ENCODE data around the gene GULP1.

GULP1 gene

DNA sequence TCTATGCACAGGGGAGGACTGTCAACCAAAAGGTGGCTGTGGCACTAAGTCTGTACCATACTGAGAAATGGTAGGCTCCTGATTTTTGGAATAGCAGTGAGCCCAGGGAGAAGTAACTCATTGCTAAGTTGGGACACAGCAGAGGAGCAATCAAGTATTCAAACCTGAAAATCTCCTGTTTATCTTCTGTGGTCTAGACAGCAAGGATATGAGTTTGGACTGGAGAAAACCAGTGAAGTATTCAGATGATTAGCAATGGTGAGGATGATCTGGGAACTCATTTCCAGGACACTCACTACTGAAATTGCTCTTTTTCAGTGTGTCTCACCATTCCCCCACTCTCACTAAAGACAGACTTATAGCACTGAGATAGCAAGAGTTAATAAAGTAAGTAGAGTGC is 112.0 kb downstream of the GULP1 start:
- DNase-seq (ENCODE audit: low read depth in 1 of 2, low spot score in 1 of 2), result no peak
- TF ChIP-seq JUND (IDR thresholded peaks at IDR 0.05; ENCODE audit: low read depth), result no peak

GRCh38 chr2:188404341-188405004 is 112.8 kb downstream of the GULP1 start:
- in situ Hi-C loops (cut with HindIII; ENCODE audit: low pct_unique_long_range_greater_than_20kb, low sequenced_read_pairs), result no loop called here
- no peak for TF ChIP-seq JUND (IDR thresholded peaks at IDR 0.05; ENCODE audit: low read depth)
- DNase-seq (ENCODE audit: low read depth in 1 of 2, low spot score in 1 of 2), result no peak

More for the DNA sequence above, 112.0 kb downstream of the GULP1 start:
- in situ Hi-C loops (cut with HindIII; ENCODE audit: low pct_unique_long_range_greater_than_20kb, low sequenced_read_pairs), result no loop called here

- in situ Hi-C loops (cut with HindIII; ENCODE audit: low pct_unique_long_range_greater_than_20kb, low sequenced_read_pairs), result no loop called here
- no peak for TF ChIP-seq JUND (IDR thresholded peaks at IDR 0.05; ENCODE audit: low read depth)
- no peak for DNase-seq (ENCODE audit: low read depth in 1 of 2, low spot score in 1 of 2)
Observed at GRCh38 chr2:188406414-188406813, 114.7 kb downstream of the GULP1 start.

- in situ Hi-C loops (cut with HindIII; ENCODE audit: low pct_unique_long_range_greater_than_20kb, low sequenced_read_pairs), result no loop called here
- DNase-seq (ENCODE audit: low read depth in 1 of 2, low spot score in 1 of 2), result no peak
- no peak for TF ChIP-seq JUND (IDR thresholded peaks at IDR 0.05; ENCODE audit: low read depth)
Observed at GRCh38 chr2:188410504-188411235, 119.0 kb downstream of the GULP1 start.

- TF ChIP-seq JUND (IDR thresholded peaks at IDR 0.05; ENCODE audit: low read depth), result no peak
- in situ Hi-C loops (cut with HindIII; ENCODE audit: low pct_unique_long_range_greater_than_20kb, low sequenced_read_pairs), result no loop called here
- no peak for DNase-seq (ENCODE audit: low read depth in 1 of 2, low spot score in 1 of 2)
Observed at GRCh38 chr2:188412190-188412589, 120.5 kb downstream of the GULP1 start.

DNA sequence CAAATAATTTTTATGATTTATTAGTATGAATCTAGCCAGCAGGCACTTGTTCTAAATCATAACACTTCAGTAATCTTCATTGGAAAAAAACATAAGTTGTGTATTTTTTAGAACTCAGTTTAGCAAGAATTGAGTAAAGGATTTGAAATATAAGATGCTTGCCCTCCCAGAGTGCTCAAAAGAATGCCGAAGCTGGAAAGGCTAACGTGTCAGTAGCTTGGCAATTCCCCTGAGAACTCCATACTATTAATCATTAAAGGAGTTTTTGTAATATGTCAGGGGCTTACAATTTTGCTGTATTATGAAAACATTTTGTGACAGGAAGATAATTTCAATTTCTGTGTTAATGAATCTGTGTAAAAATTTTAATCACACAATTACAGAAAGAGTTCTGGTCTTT is 122.7 kb downstream of the GULP1 start:
- no peak for TF ChIP-seq JUND (IDR thresholded peaks at IDR 0.05; ENCODE audit: low read depth)
- no peak for DNase-seq (ENCODE audit: low read depth in 1 of 2, low spot score in 1 of 2)
- in situ Hi-C loops (cut with HindIII; ENCODE audit: low pct_unique_long_range_greater_than_20kb, low sequenced_read_pairs), result no loop called here

- in situ Hi-C loops (cut with HindIII; ENCODE audit: low pct_unique_long_range_greater_than_20kb, low sequenced_read_pairs), result no loop called here
- no peak for TF ChIP-seq JUND (IDR thresholded peaks at IDR 0.05; ENCODE audit: low read depth)
- DNase-seq (ENCODE audit: low read depth in 1 of 2, low spot score in 1 of 2), result no peak
Observed at GRCh38 chr2:188414869-188415753, 123.4 kb downstream of the GULP1 start.

- no peak for TF ChIP-seq JUND (IDR thresholded peaks at IDR 0.05; ENCODE audit: low read depth)
- in situ Hi-C loops (cut with HindIII; ENCODE audit: low pct_unique_long_range_greater_than_20kb, low sequenced_read_pairs), result no loop called here
- no peak for DNase-seq (ENCODE audit: low read depth in 1 of 2, low spot score in 1 of 2)
Observed at GRCh38 chr2:188415754-188416083, 124.0 kb downstream of the GULP1 start.

GRCh38 chr2:188416367-188416766 is 124.7 kb downstream of the GULP1 start:
- TF ChIP-seq JUND (IDR thresholded peaks at IDR 0.05; ENCODE audit: low read depth), result no peak
- in situ Hi-C loops (cut with HindIII; ENCODE audit: low pct_unique_long_range_greater_than_20kb, low sequenced_read_pairs), result no loop called here
- no peak for DNase-seq (ENCODE audit: low read depth in 1 of 2, low spot score in 1 of 2)

GRCh38 chr2:188422726-188423125 is 131.1 kb downstream of the GULP1 start:
- no peak for TF ChIP-seq JUND (IDR thresholded peaks at IDR 0.05; ENCODE audit: low read depth)
- in situ Hi-C loops (cut with HindIII; ENCODE audit: low pct_unique_long_range_greater_than_20kb, low sequenced_read_pairs), result no loop called here
- DNase-seq (ENCODE audit: low read depth in 1 of 2, low spot score in 1 of 2), result no peak

- in situ Hi-C loops (cut with HindIII; ENCODE audit: low pct_unique_long_range_greater_than_20kb, low sequenced_read_pairs), result no loop called here
- TF ChIP-seq JUND (IDR thresholded peaks at IDR 0.05; ENCODE audit: low read depth), result no peak
- no peak for DNase-seq (ENCODE audit: low read depth in 1 of 2, low spot score in 1 of 2)
Observed at GRCh38 chr2:188425266-188425665, 133.6 kb downstream of the GULP1 start.

DNA sequence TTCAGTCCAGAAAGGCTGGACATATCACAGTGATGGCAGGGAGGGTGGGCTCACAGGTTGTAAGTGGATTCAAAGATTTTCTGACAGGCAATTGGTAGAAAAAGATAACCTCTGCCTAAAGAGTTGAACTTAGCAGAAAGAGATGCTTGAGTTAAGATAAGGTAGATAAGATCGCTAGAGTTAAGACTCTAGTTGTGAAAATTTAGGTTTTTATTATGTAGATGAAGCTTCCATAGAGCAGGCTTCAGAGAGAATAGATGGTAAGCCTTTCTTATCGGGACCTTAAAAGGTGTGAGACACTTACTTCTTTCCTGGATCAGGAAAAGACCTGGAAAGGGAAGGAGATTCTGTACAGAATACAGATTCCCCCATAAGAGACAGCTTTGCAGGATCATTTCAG is 134.4 kb downstream of the GULP1 start:
- no peak for DNase-seq (ENCODE audit: low read depth in 1 of 2, low spot score in 1 of 2)
- TF ChIP-seq JUND (IDR thresholded peaks at IDR 0.05; ENCODE audit: low read depth), result no peak
- in situ Hi-C loops (cut with HindIII; ENCODE audit: low pct_unique_long_range_greater_than_20kb, low sequenced_read_pairs), result no loop called here

DNA sequence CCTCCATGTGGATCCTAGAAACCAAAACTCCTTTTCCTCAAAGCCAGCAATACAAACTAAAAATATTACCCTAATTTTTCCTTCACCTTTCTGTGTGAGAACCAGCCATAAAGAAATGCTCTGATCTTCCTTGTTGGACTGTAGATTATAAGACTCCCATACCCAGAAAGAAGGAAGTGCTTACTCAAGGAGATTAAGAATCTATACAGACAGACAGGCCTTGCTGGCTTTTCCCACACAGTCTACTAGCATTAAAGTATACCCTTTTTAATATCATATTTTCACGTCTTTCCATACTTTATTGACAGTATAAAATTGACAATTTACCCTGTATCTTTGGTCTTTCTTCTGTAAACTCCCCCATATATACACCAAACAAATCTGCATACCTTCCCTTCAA is 139.0 kb downstream of the GULP1 start:
- no peak for TF ChIP-seq JUND (IDR thresholded peaks at IDR 0.05; ENCODE audit: low read depth)
- in situ Hi-C loops (cut with HindIII; ENCODE audit: low pct_unique_long_range_greater_than_20kb, low sequenced_read_pairs), result no loop called here
- no peak for DNase-seq (ENCODE audit: low read depth in 1 of 2, low spot score in 1 of 2)
